Measurements from ENCODE around the gene FUCA1. TPM values are rescaled to one million over a fixed set of nuclear protein-coding genes. Genes with fewer than 3 reads are reported as not detected.

FUCA1 gene
- total RNA-seq: 20.2 and 20.4 TPM in 2 replicates

DNA sequence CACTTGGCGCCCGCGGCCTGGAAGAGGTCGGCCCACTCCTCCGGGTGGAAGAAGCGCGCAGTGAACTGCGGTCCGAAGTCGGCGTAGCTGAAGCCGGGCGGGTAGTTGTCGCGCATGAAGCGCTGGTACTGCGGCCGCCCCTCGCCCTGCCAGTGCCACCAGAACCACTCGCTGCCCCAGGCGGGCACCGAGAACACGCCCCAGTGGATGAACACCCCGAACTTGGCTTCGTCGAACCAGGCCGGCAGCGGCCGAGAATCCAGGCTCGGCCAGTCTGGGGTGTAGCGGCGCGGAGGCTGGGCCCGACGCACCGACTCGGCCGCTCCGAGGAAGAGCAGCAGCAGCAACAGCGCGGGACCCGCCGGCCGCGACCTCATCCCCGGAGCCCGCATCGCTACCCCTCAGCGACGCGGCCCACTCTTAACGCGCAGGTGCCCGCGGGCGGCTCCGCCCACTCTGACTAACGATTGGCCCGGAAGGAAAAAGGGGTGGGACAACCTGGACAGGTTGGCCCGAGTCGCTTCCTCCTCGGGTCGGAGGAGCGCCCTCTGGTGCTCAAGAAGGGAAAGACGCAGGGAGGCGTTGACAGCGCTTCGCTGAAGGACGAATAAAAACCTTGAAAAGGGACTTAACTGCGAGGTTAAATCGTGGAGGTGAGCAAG lies at the start of gene FUCA1:
TSS of gene FUCA1 (minus strand) at position 396 of the 662 bp plus-strand sequence. CDS start at position 392, 4 bp downstream.

DNA sequence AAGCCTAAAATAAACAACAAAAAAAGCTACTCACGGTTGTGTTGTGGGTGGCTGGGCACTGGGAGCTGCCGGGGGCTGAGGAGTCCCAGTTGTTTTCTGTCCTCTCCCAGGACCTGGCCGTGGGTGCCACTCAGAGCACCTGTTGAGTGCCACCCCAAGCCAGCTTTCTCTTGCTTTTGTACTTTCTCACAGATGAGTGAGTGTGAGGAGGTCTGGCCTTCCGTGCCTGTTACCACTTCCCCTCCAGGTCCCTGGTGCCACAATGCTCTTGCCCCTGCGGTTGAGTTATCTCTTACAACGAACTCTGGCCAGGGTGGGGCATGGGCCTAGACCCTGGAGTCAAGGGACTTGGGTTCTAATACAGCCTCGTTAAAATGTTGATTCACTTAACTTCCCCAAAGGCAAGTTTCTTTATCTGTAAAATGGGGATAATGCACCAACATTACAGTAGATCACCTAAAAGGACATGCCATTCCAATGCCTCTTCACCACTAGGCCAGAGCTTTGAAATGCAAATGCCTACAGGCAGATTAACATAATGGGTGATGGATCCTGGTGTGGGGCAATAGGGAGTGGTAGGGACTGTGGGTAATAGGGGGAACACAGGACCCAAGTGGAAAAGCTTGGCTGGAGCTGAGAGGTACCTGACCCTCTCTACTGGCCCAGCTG lies 45.3 kb upstream of the FUCA1 start, which contains the start of gene CNR2:
TSS of gene CNR2 (minus strand) at position 151 of the 669 bp plus-strand sequence. CDS start 37,745 bp downstream, outside the sequence.

DNA sequence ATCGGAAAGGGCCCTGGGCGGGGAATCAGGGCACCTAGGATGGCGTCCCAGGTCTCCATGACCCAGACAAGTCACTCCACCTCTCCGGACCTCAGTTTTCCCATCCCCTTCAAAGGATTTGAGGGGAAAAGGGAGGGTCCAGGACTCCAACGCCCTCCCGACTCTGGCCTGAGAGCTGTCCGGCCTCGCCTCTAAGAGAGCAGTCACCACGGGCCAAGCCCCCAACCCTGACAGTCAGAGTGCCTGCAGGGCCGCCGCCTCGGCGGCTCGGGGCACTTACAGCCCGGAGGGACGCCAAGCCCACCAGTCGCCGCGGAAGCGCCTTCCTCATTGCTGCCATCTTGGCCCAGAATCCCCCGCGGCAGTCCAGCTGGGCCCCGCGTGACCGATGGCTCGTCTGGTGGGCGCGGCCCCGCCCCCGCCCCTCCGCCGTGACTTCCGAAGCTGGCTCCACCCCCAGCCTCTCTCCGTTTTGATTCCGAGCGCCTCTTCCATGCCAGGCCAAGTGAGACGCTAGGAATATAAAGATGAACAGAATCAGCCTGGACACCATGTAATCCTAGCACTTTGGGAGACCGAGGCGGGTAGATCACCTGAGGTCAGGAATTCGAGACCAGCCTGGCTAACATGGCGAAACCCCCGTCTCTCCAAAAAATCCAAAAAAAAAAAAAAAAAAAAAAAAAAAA lies 42.9 kb downstream of the FUCA1 start, which contains the start of gene HMGCL:
TSS of gene HMGCL (minus strand) at position 354 of the 686 bp plus-strand sequence. CDS start at position 340, 14 bp downstream.

DNA sequence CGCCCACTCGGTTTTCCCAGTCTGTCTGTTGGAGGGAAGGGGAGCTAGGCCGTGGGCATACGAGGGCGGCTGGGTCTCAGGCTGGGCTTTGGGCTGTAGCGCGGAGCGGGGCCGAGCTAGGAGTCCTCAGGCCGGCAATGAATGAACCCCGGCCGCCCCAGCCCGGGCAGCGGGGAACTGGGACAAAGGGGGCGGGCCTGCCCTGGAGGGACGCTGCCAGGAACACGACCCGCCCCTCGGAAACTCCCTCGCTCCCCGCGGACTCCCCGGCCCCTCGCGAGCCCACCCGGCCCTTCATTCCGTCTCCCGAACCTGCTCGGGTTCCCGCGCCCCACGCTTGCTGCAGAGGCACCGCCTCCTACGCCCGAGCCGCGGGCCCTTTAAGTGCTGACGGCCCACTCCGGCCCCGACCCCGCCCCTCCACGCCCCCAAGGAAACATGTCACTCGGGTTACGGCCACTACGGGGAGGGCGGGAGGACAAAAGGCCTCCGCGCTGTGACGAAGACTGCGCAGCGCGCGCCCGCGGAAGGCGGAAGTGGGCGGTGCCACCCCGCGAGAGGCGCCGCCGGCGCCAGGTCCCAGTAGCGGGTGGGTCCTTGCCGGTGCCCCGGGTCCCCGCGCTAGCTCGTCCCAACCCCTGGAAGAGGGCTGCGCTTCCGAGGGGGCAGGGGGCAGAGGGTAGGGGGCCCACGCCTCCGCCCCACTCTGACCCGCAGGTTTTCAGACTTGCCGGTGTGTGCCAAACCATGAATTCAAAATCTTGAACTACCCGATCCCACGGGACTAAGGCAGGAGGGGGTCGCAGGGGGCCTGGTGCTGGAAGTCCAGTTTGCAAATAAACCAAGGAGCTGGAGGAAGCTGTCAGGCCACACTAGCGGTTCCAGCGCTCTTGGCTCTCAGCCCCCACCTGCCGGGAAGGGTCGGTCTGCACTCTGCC lies 67.4 kb downstream of the FUCA1 start, which contains the start of gene GALE:
TSS of gene GALE (minus strand) at position 355 of the 938 bp plus-strand sequence. CDS start 1,747 bp downstream, outside the sequence.

Other genes with a start within 250 kb of the FUCA1 start
- 447 and 618 TPM in 2 replicates for gene RPL11, start 176.5 kb downstream of the FUCA1 start, total RNA-seq
- 30.6 and 42.2 TPM in 2 replicates for gene ELOA, start 124.8 kb downstream of the FUCA1 start, total RNA-seq
- gene PITHD1, start 89.9 kb downstream of the FUCA1 start, total RNA-seq: 17.4 and 27.5 TPM in 2 replicates
- 47.1 and 96.0 TPM in 2 replicates for gene LYPLA2, start 77.1 kb downstream of the FUCA1 start, total RNA-seq
- 40.8 and 69.7 TPM in 2 replicates for gene GALE, start 67.5 kb downstream of the FUCA1 start, total RNA-seq
- 34.2 and 42.0 TPM in 2 replicates for gene HMGCL, start 42.9 kb downstream of the FUCA1 start, total RNA-seq
- gene CNR2, start 45.1 kb upstream of the FUCA1 start, total RNA-seq: not detected in 2 replicates
- 73.3 and 102 TPM in 2 replicates for gene PNRC2, start 91.5 kb upstream of the FUCA1 start, total RNA-seq
- gene SRSF10, start 112.0 kb upstream of the FUCA1 start, total RNA-seq: 91.4 and 98.5 TPM in 2 replicates
- gene MYOM3, start 243.8 kb upstream of the FUCA1 start, total RNA-seq: 0.79 and 1.4 TPM in 2 replicates